ENCODE data around the gene SCD5.

The SCD5 gene

GRCh38 chr4:82583897-82584587, 214.6 kb downstream of the SCD5 start:
- Histone ChIP-seq H3K27me3 (replicated peaks; ENCODE audit: insufficient read depth, low read length) (no peaks in the 10 kb centered on the region), H3K9ac (ENCODE audit: low read length) (no peak overlapping the region), H4K20me1 (ENCODE audit: insufficient read depth, low read length) (no peaks in the 10 kb centered on the region), H2AFZ (ENCODE audit: low read length) (no peak overlapping the region), H3K27ac (ENCODE audit: low read length) (no peak overlapping the region), H3K79me2 (ENCODE audit: low read length) (no peaks in the 10 kb centered on the region), H3K4me3 (ENCODE audit: low read length) (no peak overlapping the region), H3K4me1 (ENCODE audit: low read length) (no peaks in the 10 kb centered on the region), H3F3A (ENCODE audit: insufficient read depth, low read length) (no peaks in the 10 kb centered on the region), H3K36me3 (replicated peaks; ENCODE audit: insufficient read depth, low read length) (no peaks in the 10 kb centered on the region), H3K9me2 (replicated peaks; ENCODE audit: insufficient read depth, low read length) (no peaks in the 10 kb centered on the region), H3K4me2 (ENCODE audit: low read depth, low read length) (no peak overlapping the region), H3K9me3 (replicated peaks; ENCODE audit: insufficient read depth, low read length) (no peaks in the 10 kb centered on the region)
- TF ChIP-seq CTCF (IDR thresholded peaks at IDR 0.05; ENCODE audit: low read length) (no peak), EZH2 (optimal IDR thresholded peaks at IDR 0.05; ENCODE audit: low read depth, low read length) (no peak), EZH2phosphoT487 (IDR thresholded peaks at IDR 0.05; ENCODE audit: low read length) (no peak)
- DNase-seq: no peak

- no peak overlapping the region for H2AFZ ChIP-seq (ENCODE audit: low read length)
- no peaks in the 10 kb centered on the region for H3K9me2 ChIP-seq (replicated peaks; ENCODE audit: insufficient read depth, low read length)
- no peak overlapping the region for H3K9ac ChIP-seq (ENCODE audit: low read length)
- no peaks in the 10 kb centered on the region for H3K36me3 ChIP-seq (replicated peaks; ENCODE audit: insufficient read depth, low read length)
- H3K9me3 ChIP-seq (replicated peaks; ENCODE audit: insufficient read depth, low read length): no peaks in the 10 kb centered on the region
- no peaks in the 10 kb centered on the region for H3K79me2 ChIP-seq (ENCODE audit: low read length)
- H3K27ac ChIP-seq (ENCODE audit: low read length): no peak overlapping the region
- H4K20me1 ChIP-seq (ENCODE audit: insufficient read depth, low read length): no peaks in the 10 kb centered on the region
- TF ChIP-seq EZH2 (optimal IDR thresholded peaks at IDR 0.05; ENCODE audit: low read depth, low read length) (no peak), EZH2phosphoT487 (IDR thresholded peaks at IDR 0.05; ENCODE audit: low read length) (no peak), CTCF (IDR thresholded peaks at IDR 0.05; ENCODE audit: low read length) (no peak)
- DNase-seq: no peak
- H3K27me3 ChIP-seq (replicated peaks; ENCODE audit: insufficient read depth, low read length): no peaks in the 10 kb centered on the region
- H3K4me3 ChIP-seq (ENCODE audit: low read length): no peak overlapping the region
- H3K4me1 ChIP-seq (ENCODE audit: low read length): no peaks in the 10 kb centered on the region
- H3K4me2 ChIP-seq (ENCODE audit: low read depth, low read length): no peak overlapping the region
- no peaks in the 10 kb centered on the region for H3F3A ChIP-seq (ENCODE audit: insufficient read depth, low read length)
These were observed 218.7 kb downstream of the SCD5 start for GRCh38 chr4:82579932-82580331.
